GM12891 (cell line): ENCODE results near the gene TMEM109.

Experiments used
- DNase-seq: peaks from one replicate; pipeline ENCODE4 v3.0.0; 2011; ENCODE audit warnings: low spot score; ENCODE audit not compliant: insufficient read length
- FAIRE-seq: peaks from 2 replicates; lab custom pipeline; 2011; peaks lifted over from hg19 to GRCh38; lab: Jason Lieb, UNC
- PAX5 ChIP-seq: IDR thresholded peaks from 2 replicates; pipeline ENCODE4 v1.6.1; 2011; ENCODE audit warnings: low read length, moderate library complexity, mild to moderate bottlenecking; ENCODE audit not compliant: insufficient read depth, severe bottlenecking
- POLR2A ChIP-seq: IDR thresholded peaks from 2 replicates; pipeline ENCODE4 v1.6.1; 2011; ENCODE audit warnings: low read depth, low read length, control low read depth
- POLR2AphosphoS5 ChIP-seq: IDR thresholded peaks from 2 replicates; pipeline ENCODE4 v1.6.1; 2011; ENCODE audit warnings: low read depth, low read length, control low read depth
- POU2F2 ChIP-seq: IDR thresholded peaks from 2 replicates; pipeline ENCODE4 v1.6.1; 2011; ENCODE audit warnings: low read depth, mild to moderate bottlenecking, control low read depth, low read length, moderate library complexity
- SPI1 ChIP-seq: IDR thresholded peaks from 2 replicates; pipeline ENCODE4 v1.6.1; 2011; ENCODE audit warnings: low read depth, low read length, control low read depth
- TAF1 ChIP-seq: IDR thresholded peaks from 2 replicates; pipeline ENCODE4 v1.6.1; 2011; ENCODE audit warnings: low read depth, low read length, control low read depth

The TMEM109 gene

GRCh38 chr11:60924110-60924905 is 10.3 kb downstream of the TMEM109 start, which contains the start of gene TMEM132A:
Gene TMEM132A, plus strand, starts transcription at chr11:60924460. Its CDS starts 174 bp downstream, at chr11:60924634.
- peak; percentile 75 for DNase-seq
- no peak for TF ChIP-seq PAX5
- peak; percentile 91 for FAIRE-seq

DNA sequence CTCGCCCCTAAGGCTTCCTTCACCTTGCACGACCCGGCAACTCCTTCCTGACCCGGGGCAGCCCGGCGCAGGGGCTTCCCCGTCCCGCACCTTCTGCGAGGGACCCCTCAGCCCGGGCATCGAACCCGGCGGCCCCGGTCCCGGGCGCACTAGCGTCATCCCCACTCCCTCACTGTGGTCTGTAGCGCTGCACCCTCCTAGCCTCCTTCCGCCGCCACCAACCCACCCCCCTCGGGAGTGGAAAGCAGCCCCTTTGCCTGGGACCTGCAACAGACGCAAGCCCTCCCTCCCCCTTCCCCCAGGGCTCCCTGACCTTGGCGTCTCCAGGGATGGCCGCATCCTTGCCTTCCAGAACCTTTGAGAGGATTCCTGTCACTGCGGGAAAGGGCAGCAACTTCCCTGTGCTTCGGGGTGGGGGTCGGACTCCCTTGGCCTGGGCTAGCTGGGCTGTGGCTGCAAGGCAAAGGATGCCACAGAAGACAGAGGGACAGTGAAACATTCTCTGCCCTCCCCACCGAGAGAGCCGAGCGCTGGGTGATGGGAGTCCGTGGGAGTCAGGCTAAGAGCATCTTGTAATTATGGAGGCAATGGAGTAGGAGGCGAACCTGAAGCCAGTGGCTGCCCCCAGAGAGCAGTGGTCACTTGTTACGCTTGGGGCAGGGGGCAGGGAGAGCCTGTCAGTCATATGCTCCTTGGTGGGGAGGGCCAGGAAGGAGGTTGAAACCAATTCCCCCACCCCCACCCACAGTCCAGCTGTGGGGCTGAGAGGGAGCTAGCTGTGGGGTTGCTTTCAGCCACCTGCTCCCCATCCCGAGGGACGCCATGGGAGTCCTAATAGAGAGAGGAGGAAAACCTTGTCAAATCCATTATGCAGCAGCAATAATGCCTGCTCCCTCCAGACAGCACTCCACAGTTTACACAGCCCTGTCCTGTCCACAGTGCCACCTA is 11.2 kb downstream of the TMEM109 start:
- FAIRE-seq: peak; percentile 80
- no peak for DNase-seq
- no peak for TF ChIP-seq POLR2A
- TF ChIP-seq POU2F2: no peak
- TF ChIP-seq TAF1: no peak
- TF ChIP-seq SPI1: no peak

DNA sequence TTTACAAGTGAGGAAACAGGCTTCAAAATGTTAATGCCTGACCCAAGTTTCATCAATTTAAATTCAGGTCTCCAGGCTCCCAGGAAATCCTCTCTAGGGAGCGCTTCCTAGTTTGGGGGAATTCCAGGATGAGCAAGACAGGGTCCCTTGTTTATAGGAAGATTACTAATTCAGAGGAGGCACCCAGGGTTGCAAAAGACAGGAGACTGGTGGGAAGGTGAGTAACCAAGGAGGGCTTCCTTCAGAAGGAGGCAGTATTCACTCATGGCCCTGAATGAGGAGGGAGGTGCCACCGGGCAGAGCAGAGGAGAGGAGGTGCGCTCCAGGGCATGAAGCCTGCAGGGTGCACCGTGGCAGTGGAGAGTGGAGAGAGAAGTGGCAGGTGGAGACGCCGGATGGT is 11.9 kb downstream of the TMEM109 start:
- TF ChIP-seq POLR2AphosphoS5 (no peak), PAX5 (no peak), POU2F2 (no peak)
- FAIRE-seq: no peak
- no peak for DNase-seq

DNA sequence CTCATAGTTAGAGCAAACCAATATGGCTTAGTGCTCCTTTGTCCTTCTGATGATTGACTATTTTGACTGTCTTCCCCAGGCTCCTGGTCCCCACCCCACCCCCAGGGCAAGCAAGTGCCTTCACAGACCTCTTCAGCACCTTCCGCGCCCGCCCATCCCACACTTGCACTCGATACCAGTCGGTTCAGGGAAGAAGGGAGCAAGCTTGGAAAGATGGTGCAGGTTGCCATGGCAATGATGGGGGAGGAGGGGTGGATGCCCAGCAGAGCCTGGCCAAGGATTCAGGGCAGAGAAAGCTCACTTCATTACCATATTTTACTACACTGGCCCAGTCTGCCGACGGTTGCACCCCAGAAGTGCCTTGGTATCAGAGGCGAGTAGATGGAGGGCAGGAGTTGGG is 12.5 kb downstream of the TMEM109 start:
- TF ChIP-seq PAX5 (no peak), POLR2A (no peak), POLR2AphosphoS5 (no peak), TAF1 (no peak)
- FAIRE-seq (no peak), DNase-seq (no peak)

GRCh38 chr11:60927061-60927592 is 13.2 kb downstream of the TMEM109 start:
- TF ChIP-seq POLR2AphosphoS5 (no peak), PAX5 (no peak), POLR2A (no peak), POU2F2 (no peak), TAF1 (no peak), SPI1 (no peak)
- no peak for FAIRE-seq
- no peak for DNase-seq

- FAIRE-seq: no peak
- no peak for TF ChIP-seq TAF1
- TF ChIP-seq PAX5: no peak
- TF ChIP-seq POU2F2: no peak
- DNase-seq: no peak
These were observed 13.6 kb downstream of the TMEM109 start for GRCh38 chr11:60927600-60927999.

DNA sequence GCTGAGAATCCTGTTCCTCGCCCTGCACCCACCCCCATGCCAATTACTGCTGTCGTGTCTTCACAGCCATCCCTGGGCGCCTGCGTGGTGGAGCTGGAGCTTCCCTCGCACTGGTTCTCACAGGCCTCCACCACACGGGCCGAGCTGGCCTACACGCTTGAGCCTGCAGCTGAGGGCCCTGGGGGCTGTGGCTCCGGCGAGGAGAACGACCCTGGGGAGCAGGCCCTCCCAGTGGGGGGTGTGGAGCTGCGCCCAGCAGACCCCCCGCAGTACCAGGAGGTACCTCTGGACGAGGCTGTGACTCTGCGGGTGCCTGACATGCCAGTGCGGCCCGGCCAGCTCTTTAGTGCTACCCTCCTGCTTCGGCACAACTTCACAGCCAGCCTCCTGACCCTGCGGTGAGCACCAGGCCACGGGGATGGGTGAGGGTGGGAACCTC is 14.6 kb downstream of the TMEM109 start:
- DNase-seq: no peak

GRCh38 chr11:60929764-60930163 is 15.8 kb downstream of the TMEM109 start:
- no peak for FAIRE-seq
- no peak for TF ChIP-seq POU2F2
- DNase-seq: no peak

More for the DNA sequence above, 14.6 kb downstream of the TMEM109 start:
- FAIRE-seq: no peak
- TF ChIP-seq SPI1 (no peak), POLR2AphosphoS5 (no peak), PAX5 (no peak), TAF1 (no peak), POU2F2 (no peak), POLR2A (no peak)

DNA sequence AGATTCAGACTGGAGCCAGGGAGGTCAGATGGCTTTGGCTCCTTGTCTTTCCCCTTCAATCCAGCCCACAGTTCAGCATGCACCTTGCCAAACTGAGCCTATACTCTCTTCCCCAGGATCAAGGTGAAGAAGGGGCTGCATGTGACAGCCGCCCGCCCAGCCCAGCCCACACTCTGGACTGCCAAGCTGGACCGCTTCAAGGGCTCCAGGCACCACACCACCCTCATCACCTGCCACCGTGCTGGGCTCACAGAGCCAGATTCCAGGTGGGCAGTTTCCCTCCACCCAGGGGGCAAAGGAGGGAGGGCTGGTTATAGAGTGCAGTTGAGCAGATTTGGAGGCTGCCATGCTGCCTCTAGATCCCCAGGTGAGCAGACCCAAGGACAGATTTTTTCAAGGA is 16.4 kb downstream of the TMEM109 start:
- TF ChIP-seq POLR2AphosphoS5 (peak; percentile 45; the same call in 1 of the 2 replicates), POLR2A (no peak; the same call in none of the 2 replicates)
- DNase-seq (no peak), FAIRE-seq (no peak)

- TF ChIP-seq TAF1 (no peak), POLR2AphosphoS5 (peak; percentile 58; the same call in 1 of the 2 replicates)
- DNase-seq (no peak), FAIRE-seq (peak; percentile 66)
These were observed 18.0 kb downstream of the TMEM109 start for GRCh38 chr11:60931917-60932316.
